CD14-positive monocyte (primary cell): ENCODE measurements around the gene RHOA. TPM values are rescaled to one million over a fixed set of nuclear protein-coding genes. Genes with fewer than 3 reads are reported as not detected.

Experiments
- DNase-seq, 3 donors: peaks; one replicate each; pipeline ENCODE4 v3.0.0-alpha.2; 2011 to 2022
- H2AFZ ChIP-seq: 2 replicates; pipeline ENCODE4 v1.6.0; 2012; ENCODE audit warnings: mild to moderate bottlenecking, low read depth, low read length, inconsistent platforms; ENCODE audit not compliant: insufficient read depth, poor library complexity, severe bottlenecking
- H3K27ac ChIP-seq, 2 donors: 1 replicate in 1 of 2; 2 replicates in 1 of 2; pipeline ENCODE4 v1.5.1; 2012 to 2013; ENCODE audit warnings: low read length in 2 of 2, control low read depth in 1 of 2, inconsistent platforms in 1 of 2, low read depth in 1 of 2, mild to moderate bottlenecking in 1 of 2
- H3K27me3 ChIP-seq, 2 donors: one replicate each; pipeline versions ENCODE4 v1.6.0 to v1.6.1; 2011 to 2013; ENCODE audit warnings: low read length in 2 of 2; ENCODE audit not compliant: control insufficient read depth in 2 of 2, insufficient read depth in 2 of 2
- H3K36me3 ChIP-seq, 2 donors: replicated peaks in 1 of 2; 1 replicate in 1 of 2; 2 replicates in 1 of 2; pipeline versions ENCODE4 v1.5.1 to v1.6.1; 2012 to 2013; ENCODE audit warnings: low read length in 2 of 2, control low read depth in 1 of 2, inconsistent platforms in 1 of 2, mild to moderate bottlenecking in 1 of 2; ENCODE audit not compliant: insufficient read depth in 2 of 2, control insufficient read depth in 1 of 2
- H3K4me1 ChIP-seq, 2 donors: 1 replicate in 1 of 2; 2 replicates in 1 of 2; pipeline versions ENCODE4 v1.5.1 to v1.6.1; 2012 to 2013; ENCODE audit warnings: low read length in 2 of 2, control low read depth in 1 of 2, inconsistent platforms in 1 of 2, mild to moderate bottlenecking in 1 of 2, moderate library complexity in 1 of 2; ENCODE audit not compliant: insufficient read depth in 2 of 2, control insufficient read depth in 1 of 2
- H3K4me2 ChIP-seq: replicated peaks from 2 replicates; pipeline ENCODE3; 2012; ENCODE audit warnings: low read length, moderate library complexity, mild to moderate bottlenecking; ENCODE audit not compliant: poor library complexity, severe bottlenecking; ENCODE audit errors: extremely low read depth
- H3K4me3 ChIP-seq, 3 experiments: fragments of 200-600 bp in 1 of 3; sonication (generic) in 1 of 3; replicated peaks in 1 of 3; 1 replicate in 2 of 3; 2 replicates in 1 of 3; pipeline ENCODE4 v1.5.1; 2011 to 2013; ENCODE audit warnings: low read length in 3 of 3, mild to moderate bottlenecking in 3 of 3, control low read depth in 2 of 3, low read depth in 2 of 3, inconsistent platforms in 1 of 3, moderate library complexity in 1 of 3
- H3K79me2 ChIP-seq: 2 replicates; pipeline ENCODE4 v1.6.0; 2012; ENCODE audit warnings: mild to moderate bottlenecking, control low read depth, inconsistent platforms, low read length, moderate library complexity; ENCODE audit not compliant: insufficient read depth
- H3K9ac ChIP-seq: 2 replicates; pipeline ENCODE4 v1.6.0; 2017; ENCODE audit warnings: low read length, mild to moderate bottlenecking; ENCODE audit not compliant: insufficient read depth, poor library complexity, severe bottlenecking
- H3K9me3 ChIP-seq, 2 donors: replicated peaks in 1 of 2; 1 replicate in 1 of 2; 2 replicates in 1 of 2; pipeline versions ENCODE4 v1.5.1 to v1.6.1; 2012 to 2013; ENCODE audit warnings: low read length in 2 of 2, control low read depth in 1 of 2; ENCODE audit not compliant: control insufficient read depth in 1 of 2, insufficient read depth in 1 of 2
- H4K20me1 ChIP-seq: 2 replicates; pipeline ENCODE4 v1.6.0; 2012; ENCODE audit warnings: mild to moderate bottlenecking, low read length, control low read depth, moderate library complexity; ENCODE audit not compliant: insufficient read depth
- H3K27ac Mint-ChIP-seq, 7 donors: one replicate each; pipeline ENCODE4 v1.8.0; 2020; ENCODE audit warnings: mild to moderate bottlenecking in 7 of 7, mixed read lengths in 7 of 7, moderate library complexity in 6 of 7, inconsistent platforms in 2 of 7
- H3K27me3 Mint-ChIP-seq, 3 donors: one replicate each; pipeline ENCODE4 v1.8.0; 2021 to 2022; ENCODE audit warnings: low read depth in 3 of 3, mild to moderate bottlenecking in 3 of 3, mixed read lengths in 3 of 3, moderate library complexity in 3 of 3, inconsistent platforms in 1 of 3
- H3K36me3 Mint-ChIP-seq, 2 donors: one replicate each; pipeline ENCODE4 v1.8.0; 2020; ENCODE audit warnings: mixed read lengths in 2 of 2, inconsistent platforms in 1 of 2, mild to moderate bottlenecking in 1 of 2
- H3K4me1 Mint-ChIP-seq: one replicate; pipeline ENCODE4 v1.8.0; 2020; ENCODE audit warnings: mild to moderate bottlenecking, mixed read lengths
- H3K4me3 Mint-ChIP-seq, 2 donors: one replicate each; pipeline ENCODE4 v1.8.0; 2020; ENCODE audit warnings: mild to moderate bottlenecking in 2 of 2, mixed read lengths in 2 of 2, moderate library complexity in 1 of 2
- H3K9me3 Mint-ChIP-seq, 7 donors: one replicate each; pipeline ENCODE4 v1.8.0; 2020 to 2022; ENCODE audit warnings: mixed read lengths in 7 of 7, mild to moderate bottlenecking in 6 of 7, moderate library complexity in 6 of 7, inconsistent platforms in 2 of 7
- CTCF ChIP-seq: fragments of 200-600 bp; IDR thresholded peaks from one replicate; pipeline ENCODE4 v1.8.0; 2022; ENCODE audit warnings: antibody characterized with exemption, mild to moderate bottlenecking
- WGBS: methylation state at CpG from one replicate; pipeline ENCODE4 v1.1.5; 2013; ENCODE audit warnings: missing lambda C conversion rate; ENCODE audit not compliant: insufficient coverage; 5-methylcytosine and 5-hydroxymethylcytosine counted together
- intact Hi-C, 2 donors: fragments of 100-400 bp; cut with micrococcal nuclease; formaldehyde crosslinking; loops; one replicate each; pipeline versions ENCODE4 v1.15.0 to v1.15.1; 2023
- polyA plus RNA-seq, 3 donors: library from polyadenylated mRNA; depleted of rRNA in 1 of 3; unstranded in 2 of 3; stranded (reverse) in 1 of 3; fragments of 300-500 nt in 2 of 3; fragments of >200 nt in 1 of 3; fragmentation: Illumina TruSeq in 2 of 3; gene quantifications; 1 replicate in 2 of 3; 2 replicates in 1 of 3; pipeline ENCODE4 v1.2.3, GENCODE V29; 2012 to 2021

The RHOA gene
- polyA plus RNA-seq, 3 donors = 624 to 1,306 (median 1,179) TPM

- Histone ChIP-seq H4K20me1 (peaks cover 100% of the 10 kb centered on the region), H3K27me3 (no peaks in the 10 kb centered on the region), H3K9me3 (no peaks in the 10 kb centered on the region), H3K79me2 (peaks cover 99% of the 10 kb centered on the region), H3K9ac (no peak overlapping the region), H3K4me3 (no peak overlapping the region), H3K36me3 (peaks cover 11 to 27% of the 10 kb centered on the region in 2 donors), H3K4me1 (peaks cover 20 to 45% of the 10 kb centered on the region in 2 donors), H3K27ac (peak overlapping the region; percentile 8 to 61), H2AFZ (no peak overlapping the region), H3K4me2 (no peak overlapping the region)
- Mint-ChIP-seq H3K27ac (peak overlapping the region in 4 of 7 donors; percentile 49 to 82 (median 70)), H3K27me3 (no peaks in the 10 kb centered on the region), H3K4me1 (peaks cover 55% of the 10 kb centered on the region), H3K36me3 (peaks cover 24 to 36% of the 10 kb centered on the region in 2 donors), H3K4me3 (no peak overlapping the region), H3K9me3 (no peaks in the 10 kb centered on the region)
- WGBS = 100% methylated on average over 3 of the region's 11 CpGs
- no peak for TF ChIP-seq CTCF
- no peak for DNase-seq
- intact Hi-C loops = no loop called here
Observed at GRCh38 chr3:49378249-49378895, 33.4 kb downstream of the RHOA start.

GRCh38 chr3:49377483-49377882, 34.3 kb downstream of the RHOA start:
- Histone ChIP-seq H3K36me3 (peaks cover 20 to 32% of the 10 kb centered on the region in 2 donors), H3K27me3 (no peaks in the 10 kb centered on the region), H3K4me1 (peaks cover 24 to 53% of the 10 kb centered on the region in 2 donors), H3K27ac (peak overlapping the region in 1 of 2 donors; percentile 62), H3K4me3 (no peak overlapping the region), H3K4me2 (no peak overlapping the region), H2AFZ (no peak overlapping the region), H3K9me3 (no peaks in the 10 kb centered on the region), H4K20me1 (peaks cover 100% of the 10 kb centered on the region), H3K9ac (no peak overlapping the region), H3K79me2 (peaks cover 99% of the 10 kb centered on the region)
- H3K4me3 Mint-ChIP-seq = no peak overlapping the region
- peaks cover 56% of the 10 kb centered on the region for H3K4me1 Mint-ChIP-seq
- H3K36me3 Mint-ChIP-seq = peaks cover 32 to 39% of the 10 kb centered on the region in 2 donors
- H3K27ac Mint-ChIP-seq = peak overlapping the region in 6 of 7 donors; percentile 57 to 78 (median 76)
- 82% methylated on average over 1 of the region's 1 CpG for WGBS
- no peaks in the 10 kb centered on the region for H3K27me3 Mint-ChIP-seq
- peak in 2 of 3 donors; percentile 52 to 62 for DNase-seq
- TF ChIP-seq CTCF = no peak
- intact Hi-C loops = no loop called here
- no peaks in the 10 kb centered on the region for H3K9me3 Mint-ChIP-seq
